ENCODE results near the gene ZBTB20.

The ZBTB20 gene

GRCh38 chr3:114872050-114872449 lies 275.0 kb downstream of the ZBTB20 start:
- DNase-seq (ENCODE audit: low read depth in 3 of 3) = no peak

DNA sequence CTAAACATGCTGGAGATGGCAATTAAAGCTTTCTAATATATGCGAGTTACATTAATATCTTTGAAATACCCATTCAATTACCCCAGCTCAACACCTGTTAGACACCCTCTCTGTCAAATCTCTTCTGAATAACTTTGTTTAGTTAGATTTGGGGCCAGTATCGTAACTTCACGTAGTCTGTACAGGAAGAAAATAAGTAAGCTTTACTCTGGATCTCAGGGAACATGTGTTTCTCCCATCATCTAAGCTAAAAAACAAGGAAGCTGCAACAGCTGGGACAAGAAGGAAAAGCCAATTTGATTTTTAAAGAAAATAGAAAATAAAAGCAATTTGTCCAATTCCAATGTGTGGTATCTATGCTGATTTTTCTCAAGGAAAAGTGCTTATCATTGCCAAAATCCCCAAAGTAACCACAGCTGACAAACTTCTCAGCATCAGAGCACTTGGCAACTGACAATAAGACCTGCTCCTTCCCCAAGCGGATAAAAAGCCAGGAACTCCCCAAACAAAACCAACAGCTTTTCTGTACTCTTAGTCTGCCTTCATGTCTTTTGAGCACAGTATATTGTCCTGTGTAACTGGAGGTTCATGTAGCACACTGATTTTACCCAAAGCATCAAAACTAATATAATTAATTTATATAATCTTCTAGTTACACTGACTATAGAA lies 279.1 kb downstream of the ZBTB20 start:
- DNase-seq (ENCODE audit: low read depth in 3 of 3) = no peak

DNA sequence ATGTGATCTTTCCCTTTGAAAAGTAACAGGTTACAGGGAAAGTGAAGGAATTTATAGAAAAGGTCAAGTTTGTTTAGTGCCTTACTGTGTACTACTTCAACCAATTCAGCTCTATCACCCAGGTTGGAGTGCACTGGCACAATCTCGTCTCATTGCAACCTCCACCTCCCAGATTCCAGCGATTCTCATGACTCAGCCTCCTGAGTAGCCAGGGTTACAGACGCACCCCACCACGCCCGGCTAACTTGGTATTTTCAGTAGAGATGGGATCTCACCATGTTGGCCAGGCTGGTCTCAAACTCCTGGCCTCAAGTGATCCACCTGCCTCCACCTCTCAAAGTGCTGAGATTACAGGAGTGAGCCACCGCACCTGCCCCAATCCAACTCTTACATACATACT lies 279.7 kb downstream of the ZBTB20 start:
- DNase-seq (ENCODE audit: low read depth in 3 of 3) = no peak

- DNase-seq (ENCODE audit: low read depth in 3 of 3) = no peak
Measured at GRCh38 chr3:114866430-114866829, 280.7 kb downstream of the ZBTB20 start.

DNA sequence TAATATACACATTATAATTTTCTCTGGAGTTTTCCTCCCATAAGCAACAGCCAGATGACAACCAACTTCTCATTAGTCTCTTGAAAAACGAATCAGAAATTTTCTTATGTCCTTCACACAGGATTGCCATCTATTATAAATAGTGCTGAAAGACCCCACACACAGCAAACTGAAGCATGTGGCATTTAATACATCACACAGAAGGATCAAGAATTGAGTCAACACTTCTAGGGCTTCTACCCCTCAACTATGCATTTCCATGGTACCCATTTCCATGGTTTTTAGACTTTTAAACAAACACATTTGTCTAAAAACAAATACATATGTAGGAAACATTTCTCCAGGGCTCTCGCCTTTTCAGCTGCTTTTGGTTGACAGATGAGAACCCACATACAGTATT lies 282.1 kb downstream of the ZBTB20 start:
- DNase-seq (ENCODE audit: low read depth in 3 of 3) = no peak

GRCh38 chr3:114863848-114864247 lies 283.2 kb downstream of the ZBTB20 start:
- no peak for DNase-seq (ENCODE audit: low read depth in 3 of 3)

- no peak for DNase-seq (ENCODE audit: low read depth in 3 of 3)
Measured at GRCh38 chr3:114861666-114862065, 285.4 kb downstream of the ZBTB20 start.

DNA sequence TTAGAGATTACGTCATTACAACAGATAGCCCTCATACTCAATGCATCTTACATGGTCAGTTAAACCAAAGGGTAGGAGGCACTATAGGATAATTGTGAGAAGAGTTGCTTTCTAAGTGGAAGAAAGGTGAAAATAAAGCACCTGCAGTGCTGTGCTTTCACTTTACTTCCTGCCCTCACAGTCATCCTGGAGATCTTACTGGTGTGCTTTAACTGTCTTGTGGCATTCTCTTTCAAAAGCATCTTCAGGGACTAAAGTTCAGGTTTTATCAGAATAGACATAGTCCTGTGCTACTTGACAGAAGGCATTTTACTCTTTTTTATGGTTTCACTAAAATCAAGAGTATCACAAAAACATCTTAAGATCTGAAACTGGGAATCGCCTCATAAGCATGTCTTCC lies 286.6 kb downstream of the ZBTB20 start:
- no peak for DNase-seq (ENCODE audit: low read depth in 3 of 3)

GRCh38 chr3:114858329-114858728 lies 288.8 kb downstream of the ZBTB20 start:
- no peak for DNase-seq (ENCODE audit: low read depth in 3 of 3)

- no peak for DNase-seq (ENCODE audit: low read depth in 3 of 3)
Measured at GRCh38 chr3:114857299-114857701, 289.8 kb downstream of the ZBTB20 start.

DNA sequence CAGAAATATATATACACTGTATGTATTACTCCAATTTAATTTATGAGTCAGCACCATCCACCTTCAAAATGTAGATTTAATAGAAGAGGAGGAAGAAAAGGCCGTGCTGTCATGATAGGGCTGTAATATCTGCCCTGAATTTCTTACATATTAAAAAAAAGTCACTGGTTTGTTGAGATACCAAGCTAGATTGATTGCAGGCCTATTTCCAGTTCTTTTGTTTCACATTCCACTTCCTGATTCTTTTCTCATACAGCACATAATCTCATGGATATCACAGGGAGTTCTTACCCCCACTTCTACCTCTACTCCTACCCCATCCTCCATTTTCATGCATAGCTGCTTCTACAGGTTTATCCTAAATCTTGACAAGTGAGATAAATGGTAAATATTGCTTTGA lies 290.3 kb downstream of the ZBTB20 start:
- no peak for DNase-seq (ENCODE audit: low read depth in 3 of 3)

GRCh38 chr3:114855839-114856238 lies 291.2 kb downstream of the ZBTB20 start:
- DNase-seq (ENCODE audit: low read depth in 3 of 3) = no peak

DNA sequence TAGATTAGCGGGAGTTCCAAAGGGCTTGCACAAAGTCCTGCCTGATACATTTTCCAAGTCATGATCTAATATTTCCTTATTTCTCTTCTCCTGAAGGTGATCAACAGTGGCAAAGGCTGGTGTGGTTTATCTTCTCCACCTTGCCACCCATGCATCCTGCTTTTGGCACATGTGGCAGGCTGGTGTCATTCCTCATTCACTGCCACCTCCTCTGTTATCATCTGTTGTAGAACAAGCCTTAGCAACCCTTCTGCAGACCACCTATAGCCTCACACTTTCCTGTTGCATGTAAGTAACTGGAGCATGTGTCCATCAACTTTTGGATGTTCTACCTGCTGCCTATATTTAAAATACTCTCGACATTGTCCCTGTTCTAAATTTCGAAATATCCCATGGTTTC lies 294.1 kb downstream of the ZBTB20 start:
- no peak for DNase-seq (ENCODE audit: low read depth in 3 of 3)

DNA sequence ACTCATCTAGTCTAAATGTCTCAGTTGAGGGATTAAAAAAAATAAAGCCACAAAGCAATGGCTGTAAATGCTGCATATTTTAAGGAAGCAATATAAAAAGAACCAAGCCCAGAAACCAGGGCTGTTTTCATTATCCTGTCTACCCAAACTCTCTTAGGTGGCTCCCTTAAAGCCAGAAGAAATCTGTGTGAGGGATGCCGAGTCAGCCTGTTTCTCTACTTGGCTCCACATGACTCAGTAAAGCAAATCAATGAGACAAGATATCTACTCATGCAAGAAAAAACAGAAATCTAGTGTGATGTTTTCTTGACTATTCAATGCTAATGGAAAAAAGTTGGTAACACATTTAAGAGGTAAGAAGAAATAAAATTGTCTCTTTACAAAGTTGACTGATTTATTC lies 296.2 kb downstream of the ZBTB20 start:
- no peak for DNase-seq (ENCODE audit: low read depth in 3 of 3)

DNA sequence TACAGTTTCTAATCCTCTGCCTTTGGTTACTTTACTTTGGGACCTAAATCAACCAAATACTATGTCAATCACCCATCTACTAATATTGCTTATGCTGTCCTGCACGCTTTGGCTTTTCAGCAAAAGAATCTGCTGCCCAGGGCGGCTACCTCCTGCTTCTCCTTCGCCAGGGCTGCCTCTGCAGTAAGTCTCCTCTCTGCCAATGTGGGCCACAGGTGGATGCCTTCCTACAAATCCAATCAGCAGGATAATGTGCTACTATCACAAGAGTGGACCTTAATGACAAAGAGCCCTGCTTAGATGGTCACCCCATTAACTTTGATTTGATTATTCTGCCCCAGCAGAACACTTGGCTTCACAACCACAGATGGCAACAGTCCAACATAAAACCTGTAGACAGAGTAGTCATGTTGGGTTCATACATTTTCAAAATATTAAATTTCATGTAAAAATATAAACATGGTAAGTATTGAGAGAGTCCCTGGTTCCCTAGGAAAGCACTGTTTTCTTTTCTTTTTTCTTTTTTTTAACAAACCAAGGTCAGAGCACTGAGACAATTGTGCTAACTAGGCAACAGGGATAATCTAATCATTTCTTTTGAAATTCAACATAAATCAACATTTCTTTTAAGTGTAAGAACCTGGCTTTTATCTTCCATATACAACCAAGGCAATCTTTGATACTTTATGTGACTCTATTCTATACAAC lies 298.3 kb downstream of the ZBTB20 start:
- DNase-seq (ENCODE audit: low read depth in 3 of 3) = no peak

DNA sequence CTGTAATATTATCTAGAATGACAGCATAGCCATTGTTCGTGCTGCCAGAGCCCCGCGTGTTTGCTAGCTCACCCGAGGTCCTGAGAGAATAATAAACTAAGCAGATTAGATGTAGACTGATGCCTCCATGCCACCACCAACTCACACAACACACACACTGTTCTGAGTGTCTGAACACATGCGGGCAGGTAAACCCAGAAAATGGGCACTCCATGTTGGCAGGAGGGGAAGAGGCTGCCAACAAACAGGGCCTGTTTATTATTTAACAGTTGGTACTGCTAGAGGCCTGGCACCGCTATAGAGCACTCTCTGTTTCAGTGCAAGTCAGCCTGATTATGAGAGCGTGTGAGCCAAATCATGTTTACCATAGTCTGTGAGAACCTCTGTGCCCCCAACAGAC lies 299.0 kb downstream of the ZBTB20 start:
- no peak for DNase-seq (ENCODE audit: low read depth in 3 of 3)

DNA sequence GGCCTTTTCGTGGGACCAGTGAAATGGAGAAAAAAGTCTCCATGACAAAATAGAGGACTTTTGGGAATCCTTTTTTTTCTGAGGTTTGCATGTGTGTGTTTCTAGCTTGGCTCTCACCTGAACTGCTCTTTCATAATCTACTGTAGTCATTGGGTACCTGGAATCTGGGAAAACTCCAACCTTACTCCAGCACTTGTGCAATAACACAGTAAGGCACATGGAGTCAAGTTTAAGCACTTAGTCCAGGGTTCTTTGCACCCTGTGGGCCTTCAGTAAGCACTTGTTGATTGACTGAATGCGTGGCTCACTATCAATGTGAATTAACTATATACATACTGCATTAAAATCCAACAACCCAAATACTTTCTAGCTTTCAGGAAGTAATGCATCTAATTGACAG lies 299.5 kb downstream of the ZBTB20 start:
- DNase-seq (ENCODE audit: low read depth in 3 of 3) = no peak

- no peak for DNase-seq (ENCODE audit: low read depth in 3 of 3)
Measured at GRCh38 chr3:114846779-114847178, 300.3 kb downstream of the ZBTB20 start.

GRCh38 chr3:114846252-114846651 lies 300.8 kb downstream of the ZBTB20 start:
- DNase-seq (ENCODE audit: low read depth in 3 of 3) = no peak

DNA sequence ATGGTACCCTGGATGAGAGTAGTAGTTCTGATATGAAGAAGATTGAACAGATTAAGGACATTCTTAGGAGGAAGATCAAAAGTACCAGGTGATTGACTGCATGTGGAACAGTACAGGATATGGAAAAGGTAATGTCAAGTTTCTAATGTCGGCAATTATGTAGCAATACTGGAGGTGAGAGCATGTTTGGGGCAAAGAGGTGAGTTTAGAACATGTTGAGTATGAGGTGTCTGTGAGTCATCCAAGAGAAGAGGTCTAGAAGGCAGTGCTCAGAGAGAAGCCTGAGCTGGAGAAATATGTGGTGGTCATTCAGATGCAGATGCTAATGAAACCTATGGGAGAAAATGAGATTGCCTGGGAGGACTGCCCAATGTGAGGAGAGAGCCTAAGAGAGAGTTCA lies 305.6 kb downstream of the ZBTB20 start:
- no peak for DNase-seq (ENCODE audit: low read depth in 3 of 3)

DNA sequence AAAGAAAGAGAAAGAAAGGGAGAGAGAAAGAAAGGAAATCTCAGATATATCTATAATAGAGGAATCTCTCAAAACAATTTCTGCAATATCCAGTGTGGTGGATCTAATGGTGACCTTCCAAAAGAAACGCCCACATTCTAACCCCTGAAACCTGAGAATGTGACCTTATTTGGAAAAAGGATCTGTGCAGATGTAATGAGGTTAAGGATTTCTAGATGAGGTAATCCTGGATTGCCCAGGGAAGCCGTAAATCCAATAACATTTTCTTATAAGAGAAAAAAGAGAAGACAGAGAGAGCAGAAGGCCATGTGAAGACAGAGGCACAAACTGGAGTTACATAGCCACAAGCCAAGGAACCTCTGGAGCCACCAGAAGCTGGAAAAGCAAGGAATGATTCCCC lies 307.6 kb downstream of the ZBTB20 start:
- DNase-seq (ENCODE audit: low read depth in 3 of 3) = no peak

DNA sequence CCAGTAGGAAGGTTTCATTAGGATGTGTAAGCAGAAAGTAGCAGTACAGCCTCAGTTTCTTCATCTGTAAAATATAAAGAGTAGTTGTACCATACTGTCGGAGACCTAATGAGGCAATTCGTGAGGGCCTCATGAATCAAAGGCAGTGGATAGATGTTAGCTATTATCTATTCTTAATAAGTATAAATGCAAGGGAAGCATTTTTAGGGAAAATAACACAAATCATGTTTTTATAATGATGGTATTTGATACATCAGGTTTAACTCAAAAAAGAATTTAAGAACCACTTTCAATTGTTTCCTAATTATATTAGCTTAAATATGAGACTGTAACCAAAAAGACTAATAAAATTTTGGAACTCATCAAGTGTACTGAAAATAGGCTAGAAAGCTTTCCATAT lies 309.1 kb downstream of the ZBTB20 start:
- DNase-seq (ENCODE audit: low read depth in 3 of 3) = no peak

DNA sequence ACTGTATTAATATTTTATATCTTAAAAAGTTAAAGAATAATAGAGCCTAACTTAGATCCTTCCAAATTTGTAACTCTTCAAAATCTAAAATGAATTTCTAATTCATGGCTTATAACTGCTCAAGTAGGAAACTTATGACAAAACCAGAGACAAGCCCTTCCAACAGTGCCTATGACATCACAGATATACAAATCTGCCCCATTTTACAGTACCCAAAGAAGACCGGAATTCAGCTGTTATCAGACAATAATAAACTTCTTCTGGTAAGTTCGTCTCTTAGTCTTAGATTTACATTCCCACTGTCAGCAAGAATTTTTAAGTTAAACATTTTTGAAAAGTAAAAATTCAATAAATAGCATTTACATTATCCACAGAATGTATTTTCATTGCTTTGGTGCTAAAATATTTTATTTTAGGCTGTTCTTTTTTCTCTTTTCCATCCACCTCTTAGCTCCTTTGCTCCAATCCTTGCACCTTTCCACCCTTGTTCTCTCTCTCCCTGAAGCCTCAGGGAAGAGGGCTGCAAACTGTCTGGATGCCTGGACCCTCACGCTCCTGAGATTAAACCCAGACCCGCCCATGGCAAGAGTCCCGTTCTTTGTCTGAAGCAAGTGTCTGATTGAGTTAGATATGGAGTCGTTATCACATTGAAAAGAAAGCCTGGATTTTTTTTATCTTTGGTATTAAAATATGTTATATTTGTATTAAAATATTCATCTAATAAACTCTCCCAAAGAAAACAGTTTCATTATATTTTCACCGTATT lies 312.7 kb downstream of the ZBTB20 start:
- DNase-seq (ENCODE audit: low read depth in 3 of 3) = no peak

Measured in stimulated activated CD4-positive, alpha-beta T cell treated with anti-CD3 and anti-CD28 coated beads, TNF-alpha, amount 100 ng/mL, for 48 hours (primary cell).